ENCODE measurements around the gene TMEM150C.

DNA sequence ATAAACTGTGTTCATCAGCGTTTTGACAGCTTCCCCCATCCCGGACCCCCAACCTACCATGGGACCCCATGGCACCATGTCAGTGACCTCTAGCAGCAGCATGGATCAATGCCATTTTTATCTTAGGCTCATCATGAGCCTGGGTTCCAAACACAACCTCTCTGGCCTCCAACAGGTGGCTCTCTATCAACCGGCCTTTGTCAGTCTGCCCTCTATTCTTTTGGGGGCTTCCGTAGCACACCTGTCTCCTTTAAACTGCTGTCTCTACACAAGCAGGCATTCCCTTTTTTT lies 721 bp upstream of the TMEM150C start:
- TF ChIP-seq, protein P1, sequence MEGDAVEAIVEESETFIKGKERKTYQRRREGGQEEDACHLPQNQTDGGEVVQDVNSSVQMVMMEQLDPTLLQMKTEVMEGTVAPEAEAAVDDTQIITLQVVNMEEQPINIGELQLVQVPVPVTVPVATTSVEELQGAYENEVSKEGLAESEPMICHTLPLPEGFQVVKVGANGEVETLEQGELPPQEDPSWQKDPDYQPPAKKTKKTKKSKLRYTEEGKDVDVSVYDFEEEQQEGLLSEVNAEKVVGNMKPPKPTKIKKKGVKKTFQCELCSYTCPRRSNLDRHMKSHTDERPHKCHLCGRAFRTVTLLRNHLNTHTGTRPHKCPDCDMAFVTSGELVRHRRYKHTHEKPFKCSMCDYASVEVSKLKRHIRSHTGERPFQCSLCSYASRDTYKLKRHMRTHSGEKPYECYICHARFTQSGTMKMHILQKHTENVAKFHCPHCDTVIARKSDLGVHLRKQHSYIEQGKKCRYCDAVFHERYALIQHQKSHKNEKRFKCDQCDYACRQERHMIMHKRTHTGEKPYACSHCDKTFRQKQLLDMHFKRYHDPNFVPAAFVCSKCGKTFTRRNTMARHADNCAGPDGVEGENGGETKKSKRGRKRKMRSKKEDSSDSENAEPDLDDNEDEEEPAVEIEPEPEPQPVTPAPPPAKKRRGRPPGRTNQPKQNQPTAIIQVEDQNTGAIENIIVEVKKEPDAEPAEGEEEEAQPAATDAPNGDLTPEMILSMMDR (conservative IDR thresholded peaks at IDR 0.05 in 1 of 2, IDR thresholded peaks at IDR 0.05 in 1 of 2; ENCODE audit: low read depth in 1 of 2, low read length in 2 of 2) = no peak
- no peak for TF ChIP-seq EZH2 (IDR thresholded peaks at IDR 0.05; ENCODE audit: low read length, missing control alignments)
